K562 (cell line): ENCODE data around the gene EDDM13. TPM values are rescaled to one million over a fixed set of nuclear protein-coding genes. Genes with fewer than 3 reads are reported as not detected.

Source experiments
- ATAC-seq: fragments of 200-7000 bp; cut with Tn5 transposase; 3 replicates; pipeline ENCODE4 v1.9.1; 2020; ENCODE audit warnings: moderate library complexity
- Bru-seq: library from RNA; stranded (reverse); fragments of 400-500 nt; gene quantifications from one replicate; lab custom pipeline; 2021; lab: Mats Ljungman, UMichigan
- BruChase-seq, 2 experiments: library from RNA; stranded (reverse); fragments of 400-500 nt; gene quantifications; one replicate each; lab custom pipeline; 2021; lab: Mats Ljungman, UMichigan
- BruUV-seq: library from RNA; stranded (reverse); fragments of 400-500 nt; replicated peaks from 2 replicates; lab custom pipeline; 2021; lab: Mats Ljungman, UMichigan
- CTCF ChIA-PET: fragments of 300-600 bp; formaldehyde crosslinking; extraction: SDS; loops from one replicate; lab custom pipeline; 2021; ENCODE audit warnings: low intra/inter-chr PET ratio; lab: Yijun Ruan, JAX
- POLR2A ChIA-PET: fragments of 300-600, 350-650 bp; sonication (Branson Sonifier 250); formaldehyde crosslinking; extraction: SDS; loops from one replicate; lab custom pipeline; 2021; ENCODE audit warnings: antibody characterized with exemption, inconsistent platforms; lab: Yijun Ruan, JAX
- DNase-seq, 4 experiments: peaks; one replicate each; pipeline versions ENCODE4 v3.0.0 to v3.0.0-alpha.2; 2011 to 2018; ENCODE audit warnings: low spot score in 3 of 4, mixed read lengths in 3 of 4; ENCODE audit errors: extremely low read depth in 1 of 4
- FAIRE-seq: peaks from 2 replicates; lab custom pipeline; 2011; peaks lifted over from hg19 to GRCh38; lab: Jason Lieb, UNC
- H2AFZ ChIP-seq: 2 replicates; pipeline ENCODE4 v1.6.0; 2011; ENCODE audit warnings: low read depth, low read length, control low read depth, inconsistent platforms
- H3K27ac ChIP-seq: fragments of 200-600 bp; 3 replicates; pipeline ENCODE4 v1.8.0; 2011; ENCODE audit warnings: low read depth, mild to moderate bottlenecking, control low read depth, inconsistent platforms, low read length, moderate library complexity, mixed read lengths; ENCODE audit errors: extremely low read depth
- H3K27me3 ChIP-seq, 2 experiments: fragments of 300-600 bp in 1 of 2; 2 replicates in 1 of 2; 3 replicates in 1 of 2; pipeline versions ENCODE4 v1.6.0 to v1.8.0; 2011; ENCODE audit warnings: inconsistent platforms in 2 of 2, low read length in 2 of 2, mild to moderate bottlenecking in 1 of 2, mixed read lengths in 1 of 2, moderate library complexity in 1 of 2; ENCODE audit not compliant: control insufficient read depth in 2 of 2, insufficient read depth in 2 of 2
- H3K36me3 ChIP-seq: fragments of 300-600 bp; 3 replicates; pipeline ENCODE4 v1.8.0; 2011; ENCODE audit warnings: mild to moderate bottlenecking, low read length, inconsistent platforms; ENCODE audit not compliant: control insufficient read depth, insufficient read depth
- H3K4me1 ChIP-seq, 2 experiments: fragments of 200-600 bp in 1 of 2; replicated peaks in 1 of 2; 2 replicates in 1 of 2; 3 replicates in 1 of 2; pipeline versions ENCODE4 v1.5.1 to v1.8.0; 2011; ENCODE audit warnings: inconsistent platforms in 2 of 2, low read length in 2 of 2, mild to moderate bottlenecking in 1 of 2, mixed read lengths in 1 of 2, moderate library complexity in 1 of 2; ENCODE audit not compliant: control insufficient read depth in 2 of 2, insufficient read depth in 2 of 2
- H3K4me2 ChIP-seq: 2 replicates; pipeline ENCODE4 v1.6.1; 2011; ENCODE audit warnings: low read length, control low read depth, inconsistent platforms, mixed read lengths; ENCODE audit not compliant: insufficient read depth
- H3K4me3 ChIP-seq: fragments of 200-600 bp; sonication (generic), shearing (Covaris generic); 2 replicates; pipeline ENCODE4 v1.5.1; 2016; ENCODE audit warnings: control low read depth, inconsistent platforms
- H3K79me2 ChIP-seq: fragments of 200-600 bp; 3 replicates; pipeline ENCODE4 v1.8.0; 2011; ENCODE audit warnings: low read length, inconsistent platforms; ENCODE audit not compliant: control insufficient read depth, insufficient read depth
- H3K9ac ChIP-seq, 2 experiments: 2 replicates each; pipeline versions ENCODE4 v1.6.0 to v1.6.1; 2011; ENCODE audit warnings: low read depth in 2 of 2, low read length in 2 of 2, control low read depth in 1 of 2, inconsistent platforms in 1 of 2, mild to moderate bottlenecking in 1 of 2, mixed read lengths in 1 of 2; ENCODE audit not compliant: insufficient read depth in 1 of 2
- H3K9me1 ChIP-seq: one replicate; pipeline ENCODE4 v1.6.0; 2011; ENCODE audit warnings: inconsistent platforms, mild to moderate bottlenecking, low read length, moderate library complexity; ENCODE audit not compliant: control insufficient read depth, insufficient read depth
- H3K9me3 ChIP-seq: replicated peaks from 2 replicates; pipeline ENCODE4 v1.5.1; 2011; ENCODE audit warnings: low read depth, low read length, inconsistent platforms; ENCODE audit not compliant: control insufficient read depth, insufficient read depth
- H4K20me1 ChIP-seq: replicated peaks from 2 replicates; pipeline ENCODE4 v1.6.1; 2011; ENCODE audit warnings: low read length, inconsistent platforms, mixed read lengths; ENCODE audit not compliant: control insufficient read depth, insufficient read depth
- COPS2 ChIP-seq: fragments of 450-650 bp; conservative IDR thresholded peaks from 2 replicates; pipeline ENCODE4 v1.6.1; 2016; ENCODE audit warnings: mild to moderate bottlenecking, moderate library complexity
- EZH2 ChIP-seq: IDR thresholded peaks from 2 replicates; pipeline ENCODE4 v1.6.1; 2012; ENCODE audit warnings: low read depth, mild to moderate bottlenecking, inconsistent platforms, low read length, borderline replicate concordance
- HDGF ChIP-seq: fragments of 450-650 bp; IDR thresholded peaks from 2 replicates; pipeline ENCODE4 v1.6.1; 2016
- MEF2D ChIP-seq: conservative IDR thresholded peaks from 2 replicates; pipeline ENCODE4 v1.6.1; 2016; ENCODE audit warnings: low read depth, missing genetic modification characterization, missing compliant biosample characterization
- MLX ChIP-seq, 2 experiments: fragments of 450-650 bp in 1 of 2; sonication (generic) in 1 of 2; formaldehyde crosslinking; conservative IDR thresholded peaks; 2 replicates each; pipeline versions ENCODE4 v1.4.0 to v1.8.1; 2020 to 2022; ENCODE audit warnings: mild to moderate bottlenecking in 1 of 2, missing genetic modification reagents in 1 of 2
- NBN ChIP-seq: fragments of 450-650 bp; IDR thresholded peaks from 2 replicates; pipeline ENCODE4 v1.6.1; 2016; ENCODE audit warnings: low read depth, mild to moderate bottlenecking
- NFIX ChIP-seq: fragments of 250-450 bp; sonication (Bioruptor Pico); IDR thresholded peaks from 2 replicates; pipeline ENCODE4 v1.4.0; 2020; ENCODE audit warnings: low read depth, mild to moderate bottlenecking, moderate library complexity
- POLR2G ChIP-seq: fragments of 200-400 bp; formaldehyde crosslinking; IDR thresholded peaks from 2 replicates; pipeline ENCODE4 v1.6.1; 2017; ENCODE audit warnings: low read depth, mild to moderate bottlenecking, antibody characterized with exemption, low read length, moderate library complexity
- POU5F1 ChIP-seq: fragments of 150-350 bp; IDR thresholded peaks from 2 replicates; pipeline ENCODE4 v1.6.1; 2014; ENCODE audit warnings: borderline replicate concordance, low read length, low read depth, mild to moderate bottlenecking; ENCODE audit not compliant: partially characterized antibody
- TAF9B ChIP-seq: fragments of 450-650 bp; IDR thresholded peaks from 2 replicates; pipeline ENCODE4 v1.6.1; 2018; ENCODE audit warnings: mild to moderate bottlenecking; ENCODE audit not compliant: partially characterized antibody
- TARDBP ChIP-seq: fragments of 450-650 bp; IDR thresholded peaks from 2 replicates; pipeline ENCODE4 v1.6.1; 2016
- TBP ChIP-seq: optimal IDR thresholded peaks from 2 replicates; pipeline ENCODE3; 2011; ENCODE audit warnings: low read depth, low read length, improper control_type of control experiment
- TCF3 ChIP-seq: sonication (generic); formaldehyde crosslinking; IDR thresholded peaks from 2 replicates; pipeline ENCODE4 v1.4.0; 2020; ENCODE audit warnings: mild to moderate bottlenecking, missing genetic modification reagents
- TEAD1 ChIP-seq, 2 experiments: fragments of 450-650 bp in 1 of 2; sonication (generic) in 1 of 2; formaldehyde crosslinking; IDR thresholded peaks; 2 replicates each; pipeline versions ENCODE4 v1.4.0 to v1.8.0; 2020 to 2022; ENCODE audit warnings: mild to moderate bottlenecking in 2 of 2, missing genetic modification reagents in 1 of 2
- TGIF2 ChIP-seq: sonication (generic); formaldehyde crosslinking; IDR thresholded peaks from 2 replicates; pipeline ENCODE4 v1.8.1; 2022; ENCODE audit warnings: mild to moderate bottlenecking, missing genetic modification reagents, moderate library complexity
- ZNF311 ChIP-seq: fragments of 250-450 bp; sonication (Bioruptor Pico); IDR thresholded peaks from 2 replicates; pipeline ENCODE4 v1.4.0; 2020; ENCODE audit warnings: mild to moderate bottlenecking, moderate library complexity
- ZNF354B ChIP-seq: fragments of 250-450 bp; sonication (Bioruptor Pico); IDR thresholded peaks from 2 replicates; pipeline ENCODE4 v1.4.0; 2020
- ZNF444 ChIP-seq: fragments of 250-450 bp; sonication (Bioruptor Pico); IDR thresholded peaks from 2 replicates; pipeline ENCODE4 v1.4.0; 2020; ENCODE audit warnings: mild to moderate bottlenecking, moderate library complexity
- ZNF76 ChIP-seq: fragments of 250-450 bp; sonication (Bioruptor Pico); IDR thresholded peaks from 2 replicates; pipeline ENCODE4 v1.4.0; 2020; ENCODE audit warnings: mild to moderate bottlenecking, moderate library complexity, borderline replicate concordance
- WGBS: fragments of 100-300 bp; shearing (Covaris generic); methylation state at CpG from one replicate; pipeline ENCODE4 v1.1.6; 2016; ENCODE audit warnings: low coverage, mixed read lengths; ENCODE audit not compliant: insufficient coverage; ENCODE audit errors: missing lambda C conversion rate; 5-methylcytosine and 5-hydroxymethylcytosine counted together
- in situ Hi-C: fragments of 300-500 bp; cut with MboI; formaldehyde crosslinking; loops from 4 replicates; pipeline ENCODE4 v1.15.0; 2018; ENCODE audit warnings: inconsistent platforms, mixed read lengths
- intact Hi-C: fragments of 100-400 bp; cut with micrococcal nuclease; formaldehyde crosslinking; loops from 2 replicates; pipeline ENCODE4 v1.14.2; 2022
- long read RNA-seq, 3 experiments: library from polyadenylated mRNA in 2 of 3; library from RNA in 1 of 3; unstranded in 2 of 3; stranded (forward) in 1 of 3; transcript quantifications; one replicate each; pipeline ENCODE4 v2.0.0, GENCODE V29; 2019 to 2022
- polyA minus RNA-seq, 3 experiments: library from RNA; depleted of rRNA, polyadenylated mRNA; stranded (reverse); fragments of >200 nt; gene quantifications; 2 replicates each; pipeline ENCODE4 v1.2.3, GENCODE V29; 2011
- polyA plus RNA-seq, 8 experiments: library from polyadenylated mRNA; depleted of rRNA in 4 of 8; stranded (reverse) in 5 of 8; unstranded in 3 of 8; fragments of >200 nt; fragmentation: Nextera tagmentation in 2 of 8; fragmentation: Illumina TruSeq in 1 of 8; extraction: Ambion mirVana in 2 of 8; extraction: Trizol in 1 of 8; gene quantifications; 2 replicates each; pipeline versions ENCODE4 v1.2.1 to v1.2.3, GENCODE V29; 2011 to 2014; ENCODE audit warnings: inconsistent platforms in 1 of 8, missing spikeins in 1 of 8
- total RNA-seq, 7 experiments: library from RNA; depleted of rRNA in 6 of 7; stranded (reverse); fragments of >200 nt in 6 of 7; fragmentation: Illumina TruSeq in 2 of 7; extraction: Trizol in 2 of 7; gene quantifications; 2 replicates each; pipeline versions ENCODE4 v1.2.1 to v1.2.3, GENCODE V29; 2011 to 2021; ENCODE audit warnings: low replicate concordance in 1 of 7

Gene EDDM13
- not detected in 2 replicates for total RNA-seq (2011; cell fraction: chromatin; rRNA removed; ENCODE audit: low replicate concordance)
- not detected in 2 replicates for total RNA-seq (2011; cell fraction: nucleolus; rRNA removed)
- not detected in 2 replicates for total RNA-seq (2011; cell fraction: nucleoplasm; rRNA removed)
- 2.2 and 4.3 TPM in 2 replicates for total RNA-seq (2014; rRNA removed)
- total RNA-seq (2014; rRNA removed; fragmentation: Illumina TruSeq; extraction: Trizol), result 4.1 and 5.1 TPM in 2 replicates
- 2.5 and 2.6 TPM in 2 replicates for total RNA-seq (2015; rRNA removed; fragmentation: Illumina TruSeq; extraction: Trizol)
- total RNA-seq (2021), result 2.0 and 3.4 TPM in 2 replicates
- polyA plus RNA-seq (2011; rRNA removed), result 2.7 and 8.9 TPM in 2 replicates
- polyA plus RNA-seq (2011; cell fraction: cytosol; rRNA removed), result 2.0 and 3.9 TPM in 2 replicates
- polyA plus RNA-seq (2011; cell fraction: nucleus; rRNA removed), result 0.95 and 7.2 TPM in 2 replicates
- polyA plus RNA-seq (2012), result 5.7 and 8.7 TPM in 2 replicates
- 5.3 and 6.7 TPM in 2 replicates for polyA plus RNA-seq (2014; fragmentation: Illumina TruSeq; extraction: Trizol)
- 1 to 10 TPM; 7.4 to 7.7 TPM for polyA plus RNA-seq (2014; fragmentation: Nextera tagmentation; extraction: Ambion mirVana)
- 6.2 and 6.9 TPM in 2 replicates for polyA plus RNA-seq (2014; rRNA removed)
- 1.7 TPM in 1 of 2 replicates, not detected in the other for polyA minus RNA-seq (2011; rRNA and poly(A)+ RNA removed)
- polyA minus RNA-seq (2011; cell fraction: cytosol; rRNA and poly(A)+ RNA removed), result not detected in 2 replicates
- not detected in 2 replicates for polyA minus RNA-seq (2011; cell fraction: nucleus; rRNA and poly(A)+ RNA removed)
- percentile 21 among the genes with signal in this experiment for Bru-seq, nascent RNA
- percentile 11 among the genes with signal in this experiment for BruChase-seq, experiment 1, labeled RNA remaining after a 2-hour chase
- percentile 18 among the genes with signal in this experiment for BruChase-seq, experiment 2, labeled RNA remaining after a 6-hour chase
- long read RNA-seq, experiment 1, partial matches to known transcripts, result 0 of 2 reads
- long read RNA-seq, experiment 1, other reads (novel, unspliced or antisense), result 1 of 2 reads
- long read RNA-seq, experiment 2, partial matches to known transcripts, result 0 of 2 reads
- long read RNA-seq, experiment 2, other reads (novel, unspliced or antisense), result 1 of 2 reads
- long read RNA-seq, experiment 3, result 0 reads

GRCh38 chr19:56272161-56272798, at the start of gene EDDM13:
TSS of gene EDDM13 (plus strand) at chr19:56272748. CDS start at chr19:56272835, 87 bp downstream.
- BruUV-seq, result no TSS peak
- H3K4me3 ChIP-seq, result no peak within 1 kb of the TSS
- CTCF ChIA-PET, result no interaction called here
- H3K4me2 ChIP-seq, result no peak within 1 kb of the TSS
- TF ChIP-seq ZNF444 (CRISPR knock-in tag) (no peak), TEAD1 (CRISPR knock-in tag; IDR thresholded peaks at IDR 0.05) (no peak), POU5F1 (no peak), EZH2 (no peak), NBN (no peak), TGIF2 (CRISPR knock-in tag) (no peak), TBP (no peak), TAF9B (no peak), MLX (CRISPR knock-in tag; conservative IDR thresholded peaks at IDR 0.05) (no peak), NFIX (no peak), ZNF311 (CRISPR knock-in tag) (no peak), COPS2 (no peak), POLR2G (no peak), MEF2D (tag) (no peak), ZNF76 (CRISPR knock-in tag) (no peak), TCF3 (CRISPR knock-in tag) (no peak), HDGF (no peak), TARDBP (no peak), ZNF354B (CRISPR knock-in tag) (no peak)
- WGBS, result 59% methylated on average over 6 of the region's 6 CpGs
- H3K4me1 ChIP-seq, result no peaks in the 10 kb centered on the region; a peak in 1 of 5 replicates
- H3K9me1 ChIP-seq, result no peaks in the 10 kb centered on the region
- 0 out of 3 replicates have a peak, but pooled peaks cover 2% of the 10 kb centered on the region for H3K36me3 ChIP-seq
- no peaks in the 10 kb centered on the region for H3K79me2 ChIP-seq
- FAIRE-seq (no peak), ATAC-seq (no peak), DNase-seq (no peak)
- H2AFZ ChIP-seq, result no peak within 1 kb of the TSS
- H3K27me3 ChIP-seq, result no peaks in the 10 kb centered on the region
- no peak within 1 kb of the TSS for H3K27ac ChIP-seq
- POLR2A ChIA-PET, result no interaction called here
- no peaks in the 10 kb centered on the region for H4K20me1 ChIP-seq
- intact Hi-C loops, result no loop called here
- in situ Hi-C loops, result no loop called here
- H3K9ac ChIP-seq, result no peak within 1 kb of the TSS
- H3K9me3 ChIP-seq, result no peaks in the 10 kb centered on the region; the same call in 1 of the 2 replicates
